HG03196 (cell line): ENCODE data around the gene BMP6.

Experiments used
- ATAC-seq: cut with Tn5 transposase; IDR thresholded peaks from one replicate; pipeline ENCODE4 v1.9.1; 2021; ENCODE audit not compliant: unreplicated experiment

BMP6 gene

DNA sequence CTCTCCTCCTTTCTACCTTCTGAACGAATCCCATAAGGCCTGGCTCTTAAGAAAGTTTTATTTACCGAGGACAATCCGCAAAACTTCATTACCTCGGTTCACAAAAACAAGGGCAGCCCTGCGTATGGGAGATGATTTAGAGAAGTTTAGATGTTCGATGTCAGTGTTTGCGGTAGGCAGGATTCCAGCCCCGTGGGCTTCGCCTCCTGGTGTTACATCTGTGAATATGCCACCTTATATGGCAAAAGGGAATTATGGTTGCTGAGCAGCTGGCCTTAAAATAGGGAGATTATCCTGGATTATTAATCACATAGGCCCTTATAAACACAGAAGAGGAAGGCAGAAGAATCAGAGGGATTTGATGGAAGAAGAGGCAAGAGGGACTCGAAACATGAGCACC, 21.1 kb downstream of the BMP6 start:
- ATAC-seq: no peak

DNA sequence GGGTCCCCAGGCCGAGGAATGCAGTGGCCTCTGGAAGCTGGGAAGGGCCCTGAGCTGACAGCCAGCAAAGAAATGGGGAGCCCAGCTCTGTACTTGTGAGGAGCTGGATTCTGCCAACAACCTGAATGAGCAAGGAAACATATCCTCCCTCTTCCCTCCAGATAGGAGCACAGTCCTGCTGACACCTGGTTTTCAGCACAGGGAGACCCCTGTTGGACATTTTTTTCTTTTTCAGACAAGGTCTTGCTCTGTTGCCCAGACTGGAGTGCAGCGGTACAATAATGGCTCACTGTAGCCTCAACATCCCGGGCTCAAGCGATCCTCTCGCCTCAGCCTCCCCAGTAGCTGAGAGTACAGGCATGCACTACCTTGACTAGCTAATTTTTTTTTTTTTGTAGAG, 21.5 kb downstream of the BMP6 start:
- ATAC-seq: no peak

DNA sequence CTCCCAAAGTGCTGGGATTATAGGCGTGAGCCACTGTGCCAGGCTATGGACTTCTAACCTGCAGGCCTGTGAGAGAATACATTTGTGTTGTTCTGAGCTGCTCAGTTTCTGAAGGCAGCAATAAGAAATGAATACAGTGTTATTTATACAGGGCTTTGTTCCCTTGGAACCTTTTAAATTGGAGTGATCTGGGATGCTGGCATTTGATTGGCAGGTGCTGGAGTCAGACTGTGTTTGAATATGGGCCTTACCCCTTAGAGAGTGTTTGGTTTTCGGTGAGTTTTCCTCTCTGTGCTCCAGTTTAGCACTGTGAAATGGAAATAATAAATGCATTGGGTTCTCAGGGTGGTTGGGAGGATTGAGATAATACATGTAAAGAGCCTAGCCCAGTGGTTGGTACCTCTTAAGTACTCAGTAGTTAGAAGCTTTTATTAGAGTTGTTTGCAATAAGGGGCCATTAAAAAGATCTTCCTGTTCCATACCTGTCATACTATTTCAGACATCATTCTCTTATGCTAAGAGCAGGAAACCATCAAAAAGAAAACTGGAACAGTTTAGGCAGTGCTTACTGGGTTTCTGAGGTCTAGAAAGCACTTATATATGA, 22.1 kb downstream of the BMP6 start:
- ATAC-seq: no peak

DNA sequence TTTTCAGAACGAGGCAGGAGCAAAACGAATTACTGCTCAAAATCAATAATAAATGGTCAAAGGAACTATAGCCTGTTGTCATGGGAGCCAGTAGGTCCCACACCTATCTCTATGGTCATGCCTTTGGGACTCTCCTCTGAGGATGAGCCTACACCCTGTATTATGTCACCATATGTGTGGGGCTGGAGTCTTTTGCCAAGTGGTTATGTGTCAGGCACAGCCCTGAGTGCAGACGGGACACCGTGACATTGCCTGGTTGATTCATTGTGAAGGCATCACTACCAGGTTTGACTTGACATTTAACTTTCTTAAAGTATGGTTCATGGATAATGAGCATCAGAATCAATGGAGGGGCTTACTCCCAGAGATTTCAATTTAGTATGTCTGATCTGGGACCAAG, 23.6 kb downstream of the BMP6 start:
- no peak for ATAC-seq

DNA sequence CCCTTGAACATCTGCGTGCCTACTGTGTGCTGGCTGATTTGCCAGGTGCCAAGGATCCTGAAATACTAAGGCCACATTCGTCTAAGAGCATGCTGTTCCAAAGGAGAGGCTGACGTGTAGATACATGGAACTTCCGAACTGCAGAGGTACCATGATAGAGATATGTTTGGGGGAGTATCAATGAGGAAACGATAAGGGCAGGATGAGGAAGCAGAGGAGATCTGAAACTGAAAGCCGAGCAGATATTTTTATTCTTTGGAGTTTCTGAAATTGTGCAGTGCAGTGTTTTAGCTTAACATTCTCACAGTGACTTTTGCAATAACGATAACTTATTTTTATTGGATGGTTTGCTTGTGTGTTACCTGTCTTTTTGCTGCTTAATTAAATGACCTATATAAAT, 24.3 kb downstream of the BMP6 start:
- no peak for ATAC-seq

DNA sequence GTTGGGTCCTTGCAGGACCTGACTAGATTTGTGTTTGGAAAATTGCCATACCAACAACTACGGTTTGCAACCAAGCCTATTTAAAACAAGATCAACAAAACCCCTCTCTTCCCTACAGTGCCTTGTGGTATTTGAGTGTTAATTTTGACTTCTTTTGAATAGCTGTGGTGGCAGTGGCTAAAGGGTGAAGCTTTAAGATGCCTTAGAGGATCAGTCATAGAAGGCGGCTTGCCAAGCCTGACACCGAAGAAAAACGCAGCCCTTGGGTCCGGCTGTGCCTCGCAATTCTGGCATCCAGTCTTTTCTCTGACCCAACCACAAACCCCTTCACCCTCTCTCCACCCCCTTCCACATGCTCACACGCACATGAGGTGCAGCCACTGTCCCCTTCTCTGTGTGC, 32.6 kb downstream of the BMP6 start:
- no peak for ATAC-seq

DNA sequence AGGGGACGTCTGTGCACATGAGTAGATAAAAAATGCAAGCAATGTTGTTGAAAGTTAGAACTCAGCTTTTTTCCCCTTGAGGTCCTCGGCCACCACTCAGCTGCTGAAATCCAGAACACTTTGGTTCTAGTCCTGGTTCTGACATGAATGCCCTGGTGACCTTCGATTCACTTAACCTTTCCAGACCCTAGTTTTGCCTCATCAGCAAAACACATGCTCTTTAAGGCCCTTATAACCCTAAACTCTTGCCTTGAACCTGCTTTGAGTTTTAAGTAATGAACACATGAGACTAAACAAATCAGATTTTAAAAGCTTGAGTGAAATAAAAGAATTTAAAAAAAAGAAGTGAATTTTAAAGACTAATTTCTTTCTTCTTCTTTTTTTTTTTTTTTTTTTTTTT, 33.4 kb downstream of the BMP6 start:
- no peak for ATAC-seq

DNA sequence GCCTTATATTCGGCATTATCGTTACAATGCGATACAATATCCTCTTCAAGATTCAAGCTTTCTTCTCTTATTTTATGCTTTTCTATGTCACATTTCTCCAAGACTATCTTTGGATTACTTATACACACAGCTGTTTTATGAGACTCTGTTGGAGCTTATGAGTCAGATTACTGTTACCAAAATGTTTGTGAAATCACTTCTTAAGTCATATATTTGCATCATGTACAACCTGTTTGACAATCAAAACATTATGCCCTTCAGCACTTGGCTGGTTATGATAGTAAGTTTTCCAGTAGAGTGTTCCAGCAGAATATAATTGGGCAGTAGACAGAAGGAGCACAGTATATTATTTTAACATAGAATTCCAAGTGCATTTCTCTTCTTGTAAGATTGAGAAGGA, 35.2 kb downstream of the BMP6 start:
- ATAC-seq: no peak

DNA sequence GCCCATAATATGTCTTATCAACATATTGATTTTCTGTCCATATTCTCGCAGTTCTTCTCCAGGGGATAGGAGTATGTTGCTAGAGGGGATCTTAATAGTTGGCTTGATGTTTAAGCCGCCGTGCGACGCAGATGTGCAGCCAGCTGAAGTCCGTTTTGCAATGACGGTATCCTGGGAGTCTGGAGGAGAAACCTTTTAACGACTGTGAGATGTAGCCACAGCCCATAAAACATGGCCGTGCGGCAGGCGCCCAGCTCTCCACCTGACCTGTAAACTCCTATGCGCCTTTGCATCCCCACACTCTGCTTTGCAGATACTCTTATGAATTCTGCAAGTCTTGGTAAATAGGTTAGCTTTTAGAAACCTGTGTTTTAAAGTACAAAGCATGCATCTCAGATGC, 36.9 kb downstream of the BMP6 start:
- no peak for ATAC-seq

DNA sequence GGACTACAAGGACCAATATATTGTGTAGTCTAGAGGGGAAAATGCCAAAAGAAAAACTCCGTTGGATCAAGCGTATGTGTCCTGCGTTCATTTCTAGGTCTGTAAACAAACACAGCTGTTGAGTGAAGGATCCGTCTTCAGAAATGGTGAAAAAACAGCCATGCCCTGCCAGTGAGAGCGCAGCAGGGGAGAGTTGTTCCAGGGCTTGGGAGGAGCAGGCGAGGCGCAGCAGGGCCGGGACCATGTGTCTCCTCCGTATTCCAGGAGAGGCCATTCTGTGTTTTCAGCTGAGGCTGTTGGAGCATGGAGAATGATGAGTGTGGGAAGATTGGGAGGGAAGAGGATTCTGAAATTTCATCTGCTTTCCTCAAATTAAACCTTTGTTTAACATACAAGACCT, 38.0 kb downstream of the BMP6 start:
- no peak for ATAC-seq

DNA sequence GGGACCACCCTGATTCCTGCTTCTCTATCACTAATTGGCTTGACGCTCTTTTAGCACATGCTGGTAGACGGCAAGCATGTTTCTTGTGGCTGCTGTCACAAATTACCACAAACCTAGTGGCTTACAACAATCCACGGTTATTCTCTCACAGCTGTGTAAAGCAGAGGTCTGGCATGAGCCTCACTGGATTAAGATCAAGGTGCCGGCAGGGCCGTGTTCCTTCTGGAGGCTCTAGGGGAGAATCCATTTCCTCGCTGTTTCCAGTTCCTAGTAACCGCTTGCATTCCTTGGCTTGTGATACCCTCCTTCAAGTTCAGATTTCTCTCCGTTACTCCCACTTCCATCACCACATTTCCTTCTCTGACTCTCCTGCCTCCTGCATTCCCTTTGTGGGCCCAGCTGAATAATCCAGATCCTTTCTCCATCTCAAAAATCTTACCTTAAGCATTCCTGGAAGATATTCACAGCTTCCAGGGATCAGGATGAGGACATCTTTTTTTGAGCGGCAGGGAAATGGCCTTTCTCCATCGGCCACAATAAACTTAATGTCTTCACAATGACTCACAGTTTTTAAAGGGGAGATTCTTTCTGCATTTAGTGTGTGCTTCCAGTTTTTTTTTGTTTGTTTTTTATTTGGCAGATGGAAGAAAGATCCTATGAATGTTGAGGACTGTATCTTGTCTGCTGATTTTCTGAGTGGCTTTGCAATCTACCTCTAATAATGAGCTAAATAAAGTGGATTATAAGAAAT, 39.9 kb downstream of the BMP6 start:
- ATAC-seq: no peak

DNA sequence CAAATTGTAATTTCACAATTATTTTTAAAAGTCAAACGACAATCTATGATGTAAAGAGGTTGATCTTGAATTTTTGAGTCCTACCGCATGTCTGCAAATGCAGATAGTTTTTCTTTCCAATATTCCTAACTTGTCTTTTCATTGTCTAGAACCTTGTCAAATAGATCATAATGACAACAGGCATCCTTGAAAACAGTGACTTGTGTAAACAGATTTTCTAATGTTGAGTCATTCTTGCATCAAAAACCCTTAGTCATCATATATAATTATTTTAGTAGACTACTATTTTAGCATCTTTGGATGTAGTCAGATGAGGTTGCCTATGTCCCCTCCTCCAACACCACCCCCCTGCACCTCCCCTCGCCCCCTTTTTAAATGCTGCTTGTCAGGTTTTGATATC, 43.8 kb downstream of the BMP6 start:
- ATAC-seq: no peak

DNA sequence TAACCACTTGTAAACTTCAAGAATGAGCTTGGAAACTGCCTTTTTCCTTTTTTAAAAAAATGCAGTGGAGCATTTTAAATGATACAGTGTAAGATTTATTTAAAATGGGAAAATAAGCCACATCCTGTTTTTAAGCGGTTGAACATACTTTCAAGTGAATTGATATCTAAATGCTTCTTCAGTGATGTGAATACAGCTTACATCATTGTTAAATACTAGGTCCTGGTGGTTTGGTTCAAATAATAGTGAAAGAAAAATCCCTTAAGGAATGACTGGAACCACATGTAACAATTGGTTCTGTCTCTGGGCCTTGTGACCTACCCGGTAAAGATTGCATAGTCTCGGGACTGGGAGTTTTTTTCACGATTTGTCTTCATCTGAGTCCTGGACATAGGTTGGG, 44.2 kb downstream of the BMP6 start:
- ATAC-seq: no peak

DNA sequence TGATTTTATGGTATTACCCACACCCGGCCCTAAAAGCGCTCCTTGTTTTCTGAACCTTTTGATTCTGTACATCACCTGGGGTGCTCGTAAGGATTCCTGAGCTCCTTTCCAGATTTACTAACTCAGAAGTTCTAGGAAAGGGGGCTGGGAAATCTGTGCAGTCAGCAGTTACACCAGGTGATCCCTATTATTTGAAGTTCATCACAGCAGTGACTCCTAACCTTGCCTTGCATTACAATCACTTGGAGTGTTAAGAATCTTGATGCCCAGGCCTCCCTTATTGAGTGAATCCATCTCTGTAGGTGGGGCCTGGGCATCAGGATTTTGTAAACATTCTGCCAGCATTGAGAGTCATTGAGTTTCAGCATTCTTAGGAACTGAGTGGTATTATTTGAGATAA, 44.7 kb downstream of the BMP6 start:
- no peak for ATAC-seq

DNA sequence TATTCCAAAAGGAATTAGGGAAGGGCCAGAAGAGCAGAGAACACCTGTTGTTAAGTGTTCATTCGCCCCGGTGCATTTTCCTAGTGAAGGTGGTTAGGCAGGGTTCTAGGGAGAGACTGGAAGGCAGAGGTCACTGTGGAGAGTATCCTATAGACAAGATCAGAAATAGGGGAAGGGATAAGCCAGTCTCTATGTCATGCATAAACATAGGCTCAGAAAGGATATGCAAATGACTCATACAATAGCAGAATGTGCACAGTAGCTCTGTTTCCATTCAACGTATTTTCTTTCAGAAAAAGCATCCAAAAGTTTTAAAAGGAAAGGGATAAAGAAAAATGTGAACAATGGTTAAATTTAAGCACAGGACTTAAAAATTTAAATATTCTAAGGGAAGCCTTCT, 47.4 kb downstream of the BMP6 start:
- ATAC-seq: no peak

DNA sequence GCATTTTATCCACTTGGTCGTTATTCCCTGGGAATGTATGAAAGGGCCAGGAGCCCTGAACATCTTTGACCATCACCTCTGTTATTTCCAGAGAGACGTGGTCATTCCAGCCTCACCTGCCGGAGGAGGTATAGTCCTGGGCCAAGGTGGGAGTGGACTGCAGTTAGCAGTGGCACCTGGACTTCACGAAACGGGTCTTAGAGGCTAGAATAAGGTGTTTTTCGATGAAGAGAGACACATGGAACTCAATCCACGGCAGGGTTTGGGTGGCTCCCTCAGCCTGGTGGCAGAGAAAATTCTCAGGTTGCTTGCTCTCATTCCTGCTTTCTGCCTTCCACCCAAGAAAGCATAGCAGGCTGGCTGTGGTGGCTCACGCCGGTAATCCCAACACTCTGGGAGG, 48.0 kb downstream of the BMP6 start:
- ATAC-seq: no peak

DNA sequence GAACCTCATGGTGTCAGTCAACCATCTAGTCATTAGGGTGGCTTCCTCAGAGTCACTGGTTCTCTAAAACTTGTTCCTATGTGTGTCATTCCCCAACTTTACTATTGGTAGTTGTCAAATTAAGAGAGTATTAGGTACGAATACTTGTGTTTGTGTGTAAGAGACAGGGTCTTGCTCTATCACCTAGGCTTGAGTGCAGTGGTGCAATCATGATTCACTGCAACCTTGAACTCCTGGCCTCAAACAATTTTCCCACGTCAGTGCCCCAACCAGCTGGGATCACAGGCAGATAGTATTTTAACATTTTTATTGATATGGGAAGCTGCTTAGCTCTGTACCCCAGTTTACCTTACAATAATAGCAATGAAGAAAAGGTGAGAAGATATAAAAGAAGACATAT, 50.6 kb downstream of the BMP6 start:
- no peak for ATAC-seq

DNA sequence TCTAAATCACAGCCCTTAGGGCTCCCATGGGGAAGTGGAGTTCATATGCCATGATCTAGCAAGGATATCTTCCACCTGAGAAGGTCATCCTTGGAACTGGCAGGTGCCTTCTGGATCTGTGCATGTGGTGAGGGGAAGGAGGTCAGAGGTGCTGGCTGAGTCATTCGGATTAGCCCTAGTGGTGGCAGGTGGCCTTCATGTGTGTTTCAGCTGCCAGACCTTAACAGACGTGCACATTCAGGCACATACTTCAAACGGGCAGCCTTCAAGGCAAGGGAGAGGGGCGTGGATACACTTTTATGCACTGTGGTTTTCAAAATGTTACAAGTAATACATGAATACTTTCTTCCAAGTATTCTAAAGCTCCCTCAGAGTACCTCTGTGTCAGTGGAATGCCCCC, 51.2 kb downstream of the BMP6 start:
- ATAC-seq: no peak

DNA sequence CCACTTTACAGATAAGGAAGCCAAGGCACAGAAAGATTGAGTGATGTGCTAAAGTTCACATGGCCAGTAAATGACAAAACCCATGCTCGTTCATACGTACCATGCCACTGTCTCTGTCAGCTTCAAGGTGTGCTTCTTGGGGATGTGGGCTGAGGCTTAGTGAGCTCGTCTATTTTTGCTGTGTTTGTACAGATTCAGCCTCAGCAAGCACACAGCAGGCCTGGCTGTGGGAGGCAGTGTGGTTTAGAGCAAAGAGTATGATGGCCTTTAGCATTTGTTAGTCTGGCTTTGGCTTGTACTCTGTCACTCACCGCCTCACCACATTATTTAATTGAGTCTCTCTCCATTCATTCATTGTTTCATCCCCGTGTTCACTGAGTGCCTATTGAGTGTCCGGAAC, 55.3 kb downstream of the BMP6 start:
- ATAC-seq: no peak

DNA sequence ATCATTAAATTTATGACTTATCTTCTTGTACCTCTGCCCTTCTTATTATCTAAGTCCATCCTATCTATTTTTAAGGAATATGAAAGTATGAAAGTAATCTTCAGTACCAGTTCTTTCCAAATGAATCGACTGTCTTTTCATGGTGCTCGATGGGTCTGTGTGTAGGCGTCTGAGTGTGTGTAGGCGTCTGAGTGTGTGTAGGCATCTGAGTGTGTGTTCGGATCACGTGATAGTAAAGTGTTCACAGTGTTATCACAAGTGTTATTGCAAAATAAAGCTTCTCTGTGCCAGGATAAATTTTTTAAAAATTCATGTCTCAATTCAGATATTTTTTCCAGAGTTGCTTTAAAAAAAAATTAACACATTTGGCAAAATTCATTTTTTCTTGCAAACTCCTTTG, 58.3 kb downstream of the BMP6 start:
- no peak for ATAC-seq

DNA sequence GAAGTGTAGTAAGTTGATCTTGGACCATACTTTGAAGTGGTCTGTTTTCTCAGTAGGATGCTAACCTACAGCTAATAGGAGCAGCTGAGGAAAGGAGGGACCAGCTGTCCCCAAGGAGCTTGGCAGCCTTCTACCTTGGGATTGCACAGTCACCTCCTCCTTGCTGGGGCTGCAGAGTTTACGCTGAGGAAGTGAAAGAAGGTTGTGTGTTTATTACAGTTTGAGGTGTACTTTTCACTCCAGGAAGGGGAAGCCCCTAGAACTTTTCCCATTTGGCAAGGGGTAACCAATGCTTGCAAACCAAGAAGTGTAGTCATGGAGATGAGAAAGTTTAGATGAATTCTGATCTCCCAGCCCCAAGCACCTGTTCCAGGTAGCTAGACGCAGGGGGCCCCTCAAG, 58.8 kb downstream of the BMP6 start:
- no peak for ATAC-seq

DNA sequence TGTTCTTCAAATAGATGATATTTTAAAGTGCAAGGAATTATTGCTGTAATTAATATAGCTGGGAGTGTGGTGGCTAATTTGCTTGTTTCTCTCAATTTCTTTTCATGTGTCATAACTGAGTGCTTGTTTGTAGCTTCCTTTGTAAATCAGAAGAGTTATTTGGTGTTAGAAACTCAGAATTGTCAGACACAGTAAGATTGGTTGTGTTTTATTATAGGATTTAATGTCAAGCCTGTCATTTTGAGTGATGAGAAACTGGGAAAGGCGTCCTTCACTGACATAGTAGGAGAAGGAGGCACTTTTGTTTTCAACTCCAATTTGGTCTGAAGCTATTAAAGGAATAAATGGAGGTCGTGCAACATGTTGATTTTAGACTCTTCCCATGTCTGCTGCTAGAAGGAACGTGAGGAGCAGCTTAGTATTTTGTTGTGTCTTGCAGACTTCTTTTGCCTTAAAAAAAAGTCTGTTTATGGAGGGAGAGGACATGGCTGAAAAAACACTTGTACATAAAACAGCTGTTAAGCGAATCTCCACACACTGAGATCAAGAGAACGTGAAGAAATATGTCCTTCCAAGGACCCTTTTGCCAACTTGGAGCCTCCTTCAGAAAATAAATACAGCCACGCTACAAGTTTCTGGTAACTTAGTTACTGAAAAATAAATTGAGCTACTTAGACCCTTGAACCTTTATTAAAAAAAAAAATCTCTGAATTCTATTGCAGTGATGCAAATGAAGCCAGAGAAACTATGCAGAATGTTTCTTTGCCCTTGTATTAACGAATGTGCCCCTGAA, 59.5 kb downstream of the BMP6 start:
- ATAC-seq: no peak
